AG10803 (cell line): ENCODE measurements around the gene PARM1.

Experiments
- DNase-seq: peaks from one replicate; pipeline ENCODE4 v3.0.0; 2010; ENCODE audit warnings: low read depth
- H3K4me3 ChIP-seq: 2 replicates; pipeline ENCODE4 v1.5.1; 2011; ENCODE audit warnings: mild to moderate bottlenecking, low read length, control low read depth
- CTCF ChIP-seq: conservative IDR thresholded peaks from 2 replicates; pipeline ENCODE4 v1.5.1; 2011; ENCODE audit warnings: mild to moderate bottlenecking, low read length, control low read depth, inconsistent platforms

Gene PARM1

GRCh38 chr4:74932832-74933561 lies at the start of gene PARM1:
TSS of gene PARM1 (plus strand) at chr4:74933116. CDS start at chr4:74933328, 212 bp downstream.
- TF ChIP-seq CTCF, result peak; percentile 49
- DNase-seq, result peak; percentile 41
- H3K4me3 ChIP-seq, result peak within 1 kb of the TSS; percentile 35

GRCh38 chr4:74884266-74884665 lies 48.6 kb upstream of the PARM1 start:
- DNase-seq, result no peak
- TF ChIP-seq CTCF, result no peak
- H3K4me3 ChIP-seq, result no peak overlapping the region

- TF ChIP-seq CTCF, result no peak
- peak; percentile 69 for DNase-seq
- no peak overlapping the region for H3K4me3 ChIP-seq
These were observed 46.4 kb upstream of the PARM1 start for GRCh38 chr4:74886484-74886883.

DNA sequence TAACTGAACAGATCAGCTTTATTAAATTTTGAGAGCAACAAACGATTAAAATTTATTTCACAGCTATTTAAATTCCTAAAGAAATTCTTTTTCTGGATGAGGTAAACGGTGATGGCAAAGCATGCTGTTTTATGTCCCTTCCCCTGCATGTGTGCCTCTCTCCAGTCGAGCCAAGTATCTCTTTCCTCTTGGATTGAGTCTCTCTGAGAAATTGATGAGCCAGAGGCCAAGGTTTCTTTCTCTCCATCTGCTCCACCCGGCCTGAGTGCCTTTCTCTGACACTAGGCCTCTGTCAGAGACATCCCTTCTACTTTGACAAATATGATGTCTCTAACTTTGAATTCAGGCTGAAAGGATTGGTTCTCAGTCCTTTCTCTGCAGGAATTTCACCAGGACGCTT lies 42.6 kb upstream of the PARM1 start:
- no peak overlapping the region for H3K4me3 ChIP-seq
- no peak for TF ChIP-seq CTCF
- DNase-seq, result no peak

DNA sequence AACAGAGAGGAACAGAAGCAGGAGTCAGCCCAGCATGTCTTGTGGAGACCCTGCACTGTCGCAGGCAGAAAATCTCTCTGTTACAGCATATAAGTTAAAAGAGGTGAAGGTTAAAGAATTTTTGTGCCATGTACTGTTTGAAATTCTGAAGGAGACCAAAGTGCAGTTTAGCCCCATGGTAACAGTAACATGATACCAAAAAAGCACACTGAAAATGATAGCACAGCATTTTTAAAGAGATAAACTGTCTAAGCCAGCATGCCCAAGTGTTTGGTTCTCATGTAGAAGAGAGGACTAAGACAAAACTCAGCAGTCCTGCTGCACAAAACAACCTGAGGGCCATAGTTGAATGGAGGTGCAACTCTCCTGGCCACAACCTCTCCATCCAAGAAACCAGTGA lies 41.9 kb upstream of the PARM1 start:
- no peak overlapping the region for H3K4me3 ChIP-seq
- DNase-seq, result no peak
- no peak for TF ChIP-seq CTCF

- TF ChIP-seq CTCF, result no peak
- DNase-seq, result no peak
- H3K4me3 ChIP-seq, result no peak overlapping the region
These were observed 39.7 kb upstream of the PARM1 start for GRCh38 chr4:74893171-74893570.

- H3K4me3 ChIP-seq, result no peak overlapping the region
- no peak for DNase-seq
- TF ChIP-seq CTCF, result no peak
These were observed 36.3 kb upstream of the PARM1 start for GRCh38 chr4:74896595-74896994.
